K562 (cell line): ENCODE results near the gene CSNK1G1. TPM values are rescaled to one million over a fixed set of nuclear protein-coding genes. Genes with fewer than 3 reads are reported as not detected.

Experiments
- ATAC-seq: fragments of 200-7000 bp; cut with Tn5 transposase; 3 replicates; pipeline ENCODE4 v1.9.1; 2020; ENCODE audit warnings: moderate library complexity
- BruUV-seq: library from RNA; stranded (reverse); fragments of 400-500 nt; replicated peaks from 2 replicates; lab custom pipeline; 2021; lab: Mats Ljungman, UMichigan
- CTCF ChIA-PET: fragments of 300-600 bp; formaldehyde crosslinking; extraction: SDS; loops from one replicate; lab custom pipeline; 2021; ENCODE audit warnings: low intra/inter-chr PET ratio; lab: Yijun Ruan, JAX
- POLR2A ChIA-PET: fragments of 300-600, 350-650 bp; sonication (Branson Sonifier 250); formaldehyde crosslinking; extraction: SDS; loops from one replicate; lab custom pipeline; 2021; ENCODE audit warnings: antibody characterized with exemption, inconsistent platforms; lab: Yijun Ruan, JAX
- DNase-seq, 4 experiments: peaks; one replicate each; pipeline versions ENCODE4 v3.0.0 to v3.0.0-alpha.2; 2011 to 2018; ENCODE audit warnings: low spot score in 3 of 4, mixed read lengths in 3 of 4; ENCODE audit errors: extremely low read depth in 1 of 4
- FAIRE-seq: peaks from 2 replicates; lab custom pipeline; 2011; peaks lifted over from hg19 to GRCh38; lab: Jason Lieb, UNC
- H2AFZ ChIP-seq: 2 replicates; pipeline ENCODE4 v1.6.0; 2011; ENCODE audit warnings: low read depth, low read length, control low read depth, inconsistent platforms
- H3K27ac ChIP-seq: fragments of 200-600 bp; 3 replicates; pipeline ENCODE4 v1.8.0; 2011; ENCODE audit warnings: low read depth, mild to moderate bottlenecking, control low read depth, inconsistent platforms, low read length, moderate library complexity, mixed read lengths; ENCODE audit errors: extremely low read depth
- H3K27me3 ChIP-seq, 2 experiments: fragments of 300-600 bp in 1 of 2; 2 replicates in 1 of 2; 3 replicates in 1 of 2; pipeline versions ENCODE4 v1.6.0 to v1.8.0; 2011; ENCODE audit warnings: inconsistent platforms in 2 of 2, low read length in 2 of 2, mild to moderate bottlenecking in 1 of 2, mixed read lengths in 1 of 2, moderate library complexity in 1 of 2; ENCODE audit not compliant: control insufficient read depth in 2 of 2, insufficient read depth in 2 of 2
- H3K36me3 ChIP-seq: fragments of 300-600 bp; 3 replicates; pipeline ENCODE4 v1.8.0; 2011; ENCODE audit warnings: mild to moderate bottlenecking, low read length, inconsistent platforms; ENCODE audit not compliant: control insufficient read depth, insufficient read depth
- H3K4me1 ChIP-seq, 2 experiments: fragments of 200-600 bp in 1 of 2; replicated peaks in 1 of 2; 2 replicates in 1 of 2; 3 replicates in 1 of 2; pipeline versions ENCODE4 v1.5.1 to v1.8.0; 2011; ENCODE audit warnings: inconsistent platforms in 2 of 2, low read length in 2 of 2, mild to moderate bottlenecking in 1 of 2, mixed read lengths in 1 of 2, moderate library complexity in 1 of 2; ENCODE audit not compliant: control insufficient read depth in 2 of 2, insufficient read depth in 2 of 2
- H3K4me2 ChIP-seq: 2 replicates; pipeline ENCODE4 v1.6.1; 2011; ENCODE audit warnings: low read length, control low read depth, inconsistent platforms, mixed read lengths; ENCODE audit not compliant: insufficient read depth
- H3K4me3 ChIP-seq: fragments of 200-600 bp; sonication (generic), shearing (Covaris generic); 2 replicates; pipeline ENCODE4 v1.5.1; 2016; ENCODE audit warnings: control low read depth, inconsistent platforms
- H3K79me2 ChIP-seq: fragments of 200-600 bp; 3 replicates; pipeline ENCODE4 v1.8.0; 2011; ENCODE audit warnings: low read length, inconsistent platforms; ENCODE audit not compliant: control insufficient read depth, insufficient read depth
- H3K9ac ChIP-seq, 2 experiments: 2 replicates each; pipeline versions ENCODE4 v1.6.0 to v1.6.1; 2011; ENCODE audit warnings: low read depth in 2 of 2, low read length in 2 of 2, control low read depth in 1 of 2, inconsistent platforms in 1 of 2, mild to moderate bottlenecking in 1 of 2, mixed read lengths in 1 of 2; ENCODE audit not compliant: insufficient read depth in 1 of 2
- H3K9me1 ChIP-seq: one replicate; pipeline ENCODE4 v1.6.0; 2011; ENCODE audit warnings: inconsistent platforms, mild to moderate bottlenecking, low read length, moderate library complexity; ENCODE audit not compliant: control insufficient read depth, insufficient read depth
- H3K9me3 ChIP-seq: replicated peaks from 2 replicates; pipeline ENCODE4 v1.5.1; 2011; ENCODE audit warnings: low read depth, low read length, inconsistent platforms; ENCODE audit not compliant: control insufficient read depth, insufficient read depth
- H4K20me1 ChIP-seq: replicated peaks from 2 replicates; pipeline ENCODE4 v1.6.1; 2011; ENCODE audit warnings: low read length, inconsistent platforms, mixed read lengths; ENCODE audit not compliant: control insufficient read depth, insufficient read depth
- ATF3 ChIP-seq, 2 experiments: fragments of 450-650 bp in 1 of 2; sonication (generic) in 1 of 2; formaldehyde crosslinking in 1 of 2; IDR thresholded peaks in 1 of 2; conservative IDR thresholded peaks in 1 of 2; 2 replicates each; pipeline versions ENCODE4 v1.6.1 to v1.8.1; 2016 to 2023; ENCODE audit warnings: mild to moderate bottlenecking in 2 of 2, moderate library complexity in 2 of 2, inconsistent platforms in 1 of 2, missing genetic modification reagents in 1 of 2
- CEBPG ChIP-seq, 3 experiments: fragments of 200-800 bp in 1 of 3; sonication (Bioruptor generic) in 1 of 3; sonication (generic) in 1 of 3; formaldehyde crosslinking in 1 of 3; IDR thresholded peaks in 2 of 3; conservative IDR thresholded peaks in 1 of 3; 2 replicates each; pipeline versions ENCODE4 v1.6.1 to v1.8.0; 2016 to 2022; ENCODE audit warnings: missing compliant biosample characterization in 2 of 3, missing genetic modification characterization in 2 of 3, mild to moderate bottlenecking in 1 of 3, missing genetic modification reagents in 1 of 3
- HDAC6 ChIP-seq: IDR thresholded peaks from 2 replicates; pipeline ENCODE4 v1.6.1; 2012; ENCODE audit warnings: low read depth, mild to moderate bottlenecking, control low read depth, inconsistent platforms, low read length, moderate library complexity
- WGBS: fragments of 100-300 bp; shearing (Covaris generic); methylation state at CpG from one replicate; pipeline ENCODE4 v1.1.6; 2016; ENCODE audit warnings: low coverage, mixed read lengths; ENCODE audit not compliant: insufficient coverage; ENCODE audit errors: missing lambda C conversion rate; 5-methylcytosine and 5-hydroxymethylcytosine counted together
- in situ Hi-C: fragments of 300-500 bp; cut with MboI; formaldehyde crosslinking; loops from 4 replicates; pipeline ENCODE4 v1.15.0; 2018; ENCODE audit warnings: inconsistent platforms, mixed read lengths
- intact Hi-C: fragments of 100-400 bp; cut with micrococcal nuclease; formaldehyde crosslinking; loops from 2 replicates; pipeline ENCODE4 v1.14.2; 2022
- polyA plus RNA-seq, 8 experiments: library from polyadenylated mRNA; depleted of rRNA in 4 of 8; stranded (reverse) in 5 of 8; unstranded in 3 of 8; fragments of >200 nt; fragmentation: Nextera tagmentation in 2 of 8; fragmentation: Illumina TruSeq in 1 of 8; extraction: Ambion mirVana in 2 of 8; extraction: Trizol in 1 of 8; gene quantifications; 2 replicates each; pipeline versions ENCODE4 v1.2.1 to v1.2.3, GENCODE V29; 2011 to 2014; ENCODE audit warnings: inconsistent platforms in 1 of 8, missing spikeins in 1 of 8
- total RNA-seq, 7 experiments: library from RNA; depleted of rRNA in 6 of 7; stranded (reverse); fragments of >200 nt in 6 of 7; fragmentation: Illumina TruSeq in 2 of 7; extraction: Trizol in 2 of 7; gene quantifications; 2 replicates each; pipeline versions ENCODE4 v1.2.1 to v1.2.3, GENCODE V29; 2011 to 2021; ENCODE audit warnings: low replicate concordance in 1 of 7

Gene CSNK1G1
- total and polyA plus RNA-seq, 9 of the 15 experiments (the other 6 are each of a cell fraction or from before 2014, with no cell fraction given): 4.5 to 18.5 (median 9.5) TPM

- no peak overlapping the region for H3K27ac ChIP-seq
- CTCF ChIA-PET: no interaction called here
Observed at GRCh38 chr15:64191971-64192830, 163.8 kb downstream of the CSNK1G1 start.

More at GRCh38 chr15:64191971-64192830, 163.8 kb downstream of the CSNK1G1 start:
- H2AFZ ChIP-seq: no peak overlapping the region
- intact Hi-C loops (no loop called here), in situ Hi-C loops (no loop called here)
- 92% methylated on average over 5 of the region's 5 CpGs for WGBS
- peaks cover 9% of the 10 kb centered on the region; the same call in 1 of the 3 replicates for H3K36me3 ChIP-seq
- DNase-seq (no peak), ATAC-seq (no peak), FAIRE-seq (no peak)
- H4K20me1 ChIP-seq: no peaks in the 10 kb centered on the region
- H3K79me2 ChIP-seq: no peaks in the 10 kb centered on the region
- H3K9me3 ChIP-seq: no peaks in the 10 kb centered on the region
- peaks cover 0 to 2% of the 10 kb centered on the region in 2 experiments; a peak in 1 of 5 replicates for H3K4me1 ChIP-seq
- TF ChIP-seq HDAC6 (no peak), ATF3 (IDR thresholded peaks at IDR 0.05) (peak; percentile 63), ATF3 (CRISPR knock-in tag; conservative IDR thresholded peaks at IDR 0.05) (no peak), CEBPG (CRISPR knock-in tag; IDR thresholded peaks at IDR 0.05) (no peak), CEBPG (tag; conservative IDR thresholded peaks at IDR 0.05 in 1 of 2, IDR thresholded peaks at IDR 0.05 in 1 of 2) (peak; percentile 61 to 63)
- POLR2A ChIA-PET: interaction anchor here (0.6 to 2.4 kb wide), 4 partner anchors 13 to 56 kb away, joined by 3 to 5 read pairs (median 4); no protein-coding TSS in a partner anchor
- H3K9me1 ChIP-seq: no peaks in the 10 kb centered on the region
- H3K4me3 ChIP-seq: no peak overlapping the region
- no peak overlapping the region for H3K9ac ChIP-seq
- no peak overlapping the region for H3K4me2 ChIP-seq
- BruUV-seq: no TSS peak
- no peaks in the 10 kb centered on the region for H3K27me3 ChIP-seq
